Stimulated activated CD4-positive, alpha-beta T cell treated with anti-CD3 and anti-CD28 coated beads, Interleukin-1b, Interleukin-23, amount 100 ng/mL, for 1 hour (primary cell): ENCODE data around the gene DNM2.
"Not testable (repeated sequence)": the region's sequence is repeated elsewhere in the genome, so short reads cannot be mapped to it uniquely, and the experiment has no call there.

ENCODE experiments used
- DNase-seq, 2 donors: peaks; one replicate each; pipeline ENCODE4 v3.0.0-alpha.2; 2020; ENCODE audit warnings: low read depth in 2 of 2

DNM2 gene

GRCh38 chr19:10835754-10836478 lies 118.0 kb downstream of the DNM2 start, which contains the start of gene TMED1:
Gene TMED1, minus strand, starts transcription at chr19:10836212. Its CDS starts 21 bp downstream, at chr19:10836191.
- peak; percentile 86 to 88 for DNase-seq

GRCh38 chr19:10836479-10837330 lies 118.8 kb downstream of the DNM2 start:
- DNase-seq, result peak; percentile 52 to 54

- DNase-seq, result not testable (repeated sequence)
Observed at GRCh38 chr19:10837649-10838048, 119.8 kb downstream of the DNM2 start.

GRCh38 chr19:10838377-10838776 lies 120.5 kb downstream of the DNM2 start:
- no peak for DNase-seq

- no peak for DNase-seq
Observed at GRCh38 chr19:10839114-10840050, 121.5 kb downstream of the DNM2 start.

- no peak for DNase-seq
Observed at GRCh38 chr19:10842788-10843187, 124.9 kb downstream of the DNM2 start.

- DNase-seq, result no peak
Observed at GRCh38 chr19:10846500-10847202, 128.8 kb downstream of the DNM2 start.

- DNase-seq, result no peak
Observed at GRCh38 chr19:10848230-10848856, 130.5 kb downstream of the DNM2 start, which contains the start of gene C19orf38. Gene C19orf38, plus strand, starts transcription at chr19:10848415. Its CDS starts 94 bp downstream, at chr19:10848509.

GRCh38 chr19:10850631-10851030 lies 132.8 kb downstream of the DNM2 start:
- no peak for DNase-seq

GRCh38 chr19:10852098-10852800 lies 134.4 kb downstream of the DNM2 start:
- no peak for DNase-seq

GRCh38 chr19:10852941-10853340 lies 135.1 kb downstream of the DNM2 start:
- DNase-seq, result no peak

- DNase-seq, result no peak
Observed at GRCh38 chr19:10854350-10855089, 136.6 kb downstream of the DNM2 start.

- no peak for DNase-seq
Observed at GRCh38 chr19:10855879-10856522, 138.1 kb downstream of the DNM2 start.

GRCh38 chr19:10856899-10857298 lies 139.0 kb downstream of the DNM2 start:
- DNase-seq, result not testable (repeated sequence)

- DNase-seq, result no peak
Observed at GRCh38 chr19:10858204-10858828, 140.4 kb downstream of the DNM2 start.

- DNase-seq, result no peak
Observed at GRCh38 chr19:10861103-10861651, 143.3 kb downstream of the DNM2 start.

GRCh38 chr19:10862561-10863106 lies 144.8 kb downstream of the DNM2 start:
- no peak for DNase-seq
